Measurements from ENCODE around the gene UBE2S. TPM values are rescaled to one million over a fixed set of nuclear protein-coding genes. Genes with fewer than 3 reads are reported as not detected.

Gene UBE2S
- total and polyA plus RNA-seq, 2 donors (not counting 1 experiment from before 2014, with no cell fraction given) = 20.6 to 72.7 TPM

DNA sequence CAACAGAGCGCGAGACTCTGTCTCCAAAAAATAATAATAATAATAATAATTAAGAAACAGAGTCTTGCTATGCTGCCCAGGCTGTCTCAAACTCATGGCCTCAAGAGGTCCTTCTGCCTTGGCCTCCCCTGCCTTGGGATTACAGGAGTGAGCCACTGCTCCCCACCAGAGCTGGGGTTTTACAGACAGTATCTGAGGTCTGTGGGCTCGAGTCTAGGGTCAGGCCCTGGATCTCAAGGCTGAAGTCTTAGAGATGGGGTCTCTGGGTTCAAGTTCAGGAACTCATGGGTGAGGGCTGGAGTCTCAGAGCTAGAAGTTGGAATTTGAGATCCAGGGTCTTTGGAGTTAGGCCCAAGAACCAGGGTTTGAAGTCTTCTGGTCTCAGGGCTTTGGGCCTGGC is 40.8 kb downstream of the UBE2S start:
- 75% methylated on average over 1 of the region's 3 CpGs for WGBS (ENCODE audit: insufficient coverage)

GRCh38 chr19:55365964-55366363 is 41.6 kb downstream of the UBE2S start:
- Histone ChIP-seq H3K4me2 (replicated peaks; ENCODE audit: low read depth, low read length, poor library complexity, severe bottlenecking) (no peak overlapping the region), H3K9ac (ENCODE audit: low read length) (no peak overlapping the region), H3K4me3 (ENCODE audit: control extremely low read depth in 1 of 5, extremely low read depth in 1 of 5, insufficient read depth in 1 of 5, low read depth in 2 of 5, low read length in 4 of 5) (no peak overlapping the region), H3K27me3 (replicated peaks in 1 of 4; ENCODE audit: control extremely low read depth in 1 of 4, control insufficient read depth in 3 of 4, insufficient read depth in 4 of 4, low read length in 3 of 4) (peaks cover 0 to 39% (median 18%) of the 10 kb centered on the region in 4 experiments), H3K27ac (ENCODE audit: low read length in 2 of 2) (no peak overlapping the region), H3K79me2 (ENCODE audit: control insufficient read depth, insufficient read depth, low read length) (no peaks in the 10 kb centered on the region), H3K9me3 (ENCODE audit: control extremely low read depth in 1 of 3, control insufficient read depth in 2 of 3, insufficient read depth in 1 of 3, low read length in 2 of 3) (peaks cover 0 to 13% (median 0%) of the 10 kb centered on the region in 3 donors), H2AFZ (ENCODE audit: insufficient read depth, low read depth, low read length, poor library complexity, severe bottlenecking) (no peak overlapping the region), H4K20me1 (ENCODE audit: control insufficient read depth, insufficient read depth, low read length, poor library complexity, severe bottlenecking) (no peaks in the 10 kb centered on the region), H3K36me3 (replicated peaks in 1 of 2; ENCODE audit: control extremely low read depth in 1 of 2, control insufficient read depth in 1 of 2, extremely low read depth in 1 of 2, insufficient read depth in 2 of 2, low read length in 1 of 2) (no peaks in the 10 kb centered on the region), H3K4me1 (ENCODE audit: control insufficient read depth in 2 of 2, insufficient read depth in 2 of 2, low read length in 2 of 2) (peaks cover 15 to 17% of the 10 kb centered on the region in 2 donors)
- H3K4me3 Mint-ChIP-seq = no peak overlapping the region
- H3K27me3 Mint-ChIP-seq = peaks cover 22% of the 10 kb centered on the region
- 92% methylated on average over 11 of the region's 19 CpGs for whole genome bisulfite sequencing (ENCODE audit: insufficient coverage)
- POLR2A ChIA-PET = no interaction called here
- H3K9me3 Mint-ChIP-seq (ENCODE audit: insufficient read depth) = no peaks in the 10 kb centered on the region
- ATAC-seq (ENCODE audit: low read depth) = no peak
- TF ChIP-seq, protein P1, sequence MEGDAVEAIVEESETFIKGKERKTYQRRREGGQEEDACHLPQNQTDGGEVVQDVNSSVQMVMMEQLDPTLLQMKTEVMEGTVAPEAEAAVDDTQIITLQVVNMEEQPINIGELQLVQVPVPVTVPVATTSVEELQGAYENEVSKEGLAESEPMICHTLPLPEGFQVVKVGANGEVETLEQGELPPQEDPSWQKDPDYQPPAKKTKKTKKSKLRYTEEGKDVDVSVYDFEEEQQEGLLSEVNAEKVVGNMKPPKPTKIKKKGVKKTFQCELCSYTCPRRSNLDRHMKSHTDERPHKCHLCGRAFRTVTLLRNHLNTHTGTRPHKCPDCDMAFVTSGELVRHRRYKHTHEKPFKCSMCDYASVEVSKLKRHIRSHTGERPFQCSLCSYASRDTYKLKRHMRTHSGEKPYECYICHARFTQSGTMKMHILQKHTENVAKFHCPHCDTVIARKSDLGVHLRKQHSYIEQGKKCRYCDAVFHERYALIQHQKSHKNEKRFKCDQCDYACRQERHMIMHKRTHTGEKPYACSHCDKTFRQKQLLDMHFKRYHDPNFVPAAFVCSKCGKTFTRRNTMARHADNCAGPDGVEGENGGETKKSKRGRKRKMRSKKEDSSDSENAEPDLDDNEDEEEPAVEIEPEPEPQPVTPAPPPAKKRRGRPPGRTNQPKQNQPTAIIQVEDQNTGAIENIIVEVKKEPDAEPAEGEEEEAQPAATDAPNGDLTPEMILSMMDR (IDR thresholded peaks at IDR 0.05) = no peak
- TF ChIP-seq EZH2 (IDR thresholded peaks at IDR 0.05; ENCODE audit: borderline replicate concordance, insufficient read depth, low read depth, low read length, poor library complexity, severe bottlenecking) = no peak
- CTCF ChIA-PET = no interaction called here
- intact Hi-C loops (cut with micrococcal nuclease) = no loop called here
- no peak for DNase-seq
- no peak overlapping the region for H3K27ac Mint-ChIP-seq
- H3K4me1 Mint-ChIP-seq = peaks cover 7% of the 10 kb centered on the region

More for the DNA sequence above, 40.8 kb downstream of the UBE2S start:
- H3K4me2 ChIP-seq (replicated peaks; ENCODE audit: low read depth, low read length, poor library complexity, severe bottlenecking) = no peak overlapping the region
- H3K79me2 ChIP-seq (ENCODE audit: control insufficient read depth, insufficient read depth, low read length) = no peaks in the 10 kb centered on the region
- intact Hi-C loops (cut with micrococcal nuclease) = no loop called here
- Mint-ChIP-seq H3K27me3 (peaks cover 28% of the 10 kb centered on the region), H3K4me3 (no peak overlapping the region), H3K27ac (no peak overlapping the region), H3K9me3 (ENCODE audit: insufficient read depth) (no peaks in the 10 kb centered on the region), H3K4me1 (peaks cover 9% of the 10 kb centered on the region)
- H3K9ac ChIP-seq (ENCODE audit: low read length) = no peak overlapping the region
- ChIA-PET POLR2A (no interaction called here), CTCF (no interaction called here)
- no peak for ATAC-seq (ENCODE audit: low read depth)
- TF ChIP-seq, protein P1 (IDR thresholded peaks at IDR 0.05) = no peak
- TF ChIP-seq EZH2 (IDR thresholded peaks at IDR 0.05; ENCODE audit: borderline replicate concordance, insufficient read depth, low read depth, low read length, poor library complexity, severe bottlenecking) = no peak
- H4K20me1 ChIP-seq (ENCODE audit: control insufficient read depth, insufficient read depth, low read length, poor library complexity, severe bottlenecking) = no peaks in the 10 kb centered on the region
- peaks cover 15 to 17% of the 10 kb centered on the region in 2 donors for H3K4me1 ChIP-seq (ENCODE audit: control insufficient read depth in 2 of 2, insufficient read depth in 2 of 2, low read length in 2 of 2)
- H3K27me3 ChIP-seq (replicated peaks in 1 of 4; ENCODE audit: control extremely low read depth in 1 of 4, control insufficient read depth in 3 of 4, insufficient read depth in 4 of 4, low read length in 3 of 4) = peaks cover 0 to 44% (median 20%) of the 10 kb centered on the region in 4 experiments
- no peak for DNase-seq
- H3K4me3 ChIP-seq (ENCODE audit: control extremely low read depth in 1 of 5, extremely low read depth in 1 of 5, insufficient read depth in 1 of 5, low read depth in 2 of 5, low read length in 4 of 5) = no peak overlapping the region
- H3K9me3 ChIP-seq (ENCODE audit: control extremely low read depth in 1 of 3, control insufficient read depth in 2 of 3, insufficient read depth in 1 of 3, low read length in 2 of 3) = peaks cover 0 to 13% (median 0%) of the 10 kb centered on the region in 3 donors
- H3K27ac ChIP-seq (ENCODE audit: low read length in 2 of 2) = no peak overlapping the region
- H2AFZ ChIP-seq (ENCODE audit: insufficient read depth, low read depth, low read length, poor library complexity, severe bottlenecking) = no peak overlapping the region
- H3K36me3 ChIP-seq (replicated peaks in 1 of 2; ENCODE audit: control extremely low read depth in 1 of 2, control insufficient read depth in 1 of 2, extremely low read depth in 1 of 2, insufficient read depth in 2 of 2, low read length in 1 of 2) = no peaks in the 10 kb centered on the region
